Natural killer cell (primary cell): ENCODE results near the gene SMTNL2. TPM values are rescaled to one million over a fixed set of nuclear protein-coding genes. Genes with fewer than 3 reads are reported as not detected.

Source experiments
- ATAC-seq, 3 donors: fragments of 150-1000 bp in 2 of 3; fragments of 200-7000 bp in 1 of 3; cut with Tn5 transposase; 1 replicate in 1 of 3; 2 replicates in 2 of 3; pipeline ENCODE4 v1.10.0; 2021; ENCODE audit warnings: mild to moderate bottlenecking in 2 of 3, moderate library complexity in 2 of 3
- DNase-seq, 2 donors: peaks; one replicate each; pipeline versions ENCODE4 v3.0.0 to v3.0.0-alpha.2; 2013 to 2021; ENCODE audit warnings: mixed read lengths in 1 of 2
- H3K27ac ChIP-seq: one replicate; pipeline ENCODE4 v1.5.1; 2013; ENCODE audit warnings: mild to moderate bottlenecking, low read length
- H3K27me3 ChIP-seq: one replicate; pipeline ENCODE4 v1.6.1; 2013; ENCODE audit warnings: low read length; ENCODE audit not compliant: control insufficient read depth, insufficient read depth
- H3K36me3 ChIP-seq: one replicate; pipeline ENCODE4 v1.6.1; 2013; ENCODE audit warnings: low read length; ENCODE audit not compliant: control insufficient read depth, insufficient read depth
- H3K4me1 ChIP-seq: one replicate; pipeline ENCODE4 v1.6.1; 2013; ENCODE audit warnings: low read length; ENCODE audit not compliant: control insufficient read depth, insufficient read depth
- H3K4me3 ChIP-seq: one replicate; pipeline ENCODE4 v1.5.1; 2013; ENCODE audit warnings: low read length
- H3K9me3 ChIP-seq: one replicate; pipeline ENCODE4 v1.6.1; 2013; ENCODE audit warnings: low read length; ENCODE audit not compliant: control insufficient read depth, insufficient read depth
- H3K27ac Mint-ChIP-seq, 2 donors: one replicate each; pipeline ENCODE4 v1.8.0; 2022; ENCODE audit warnings: mild to moderate bottlenecking in 2 of 2, mixed read lengths in 2 of 2, moderate library complexity in 1 of 2
- H3K27me3 Mint-ChIP-seq, 2 donors: one replicate each; pipeline ENCODE4 v1.8.0; 2022; ENCODE audit warnings: low read depth in 2 of 2, mixed read lengths in 2 of 2
- H3K36me3 Mint-ChIP-seq: one replicate; pipeline ENCODE4 v1.8.0; 2022; ENCODE audit warnings: mixed read lengths
- H3K4me1 Mint-ChIP-seq, 2 donors: one replicate each; pipeline ENCODE4 v1.8.0; 2022; ENCODE audit warnings: mixed read lengths in 2 of 2
- H3K4me3 Mint-ChIP-seq: one replicate; pipeline ENCODE4 v1.8.0; 2022; ENCODE audit warnings: mild to moderate bottlenecking, moderate library complexity, mixed read lengths
- H3K9me3 Mint-ChIP-seq, 2 donors: one replicate each; pipeline ENCODE4 v1.8.0; 2022; ENCODE audit warnings: mixed read lengths in 2 of 2
- WGBS: methylation state at CpG from one replicate; pipeline ENCODE4 v1.1.7; 2013; ENCODE audit warnings: missing lambda C conversion rate; ENCODE audit not compliant: insufficient coverage; 5-methylcytosine and 5-hydroxymethylcytosine counted together
- intact Hi-C: fragments of 100-400 bp; cut with micrococcal nuclease; formaldehyde crosslinking; loops from one replicate; pipeline ENCODE4 v1.14.2; 2022
- total RNA-seq, 4 donors: library from RNA; stranded (reverse); fragments of 120-200 nt in 1 of 4; gene quantifications; one replicate each; pipeline versions ENCODE4 v1.2.3 to v1.2.4, GENCODE V29; 2013 to 2022
- TF ChIP-seq, protein P1 (sequence below): fragments of 200-600 bp; IDR thresholded peaks from one replicate; pipeline ENCODE4 v1.8.0; 2022; ENCODE audit warnings: antibody characterized with exemption

SMTNL2 gene
- total RNA-seq, 3 donors from 2014 or later (not counting 1 experiment from before 2014, with no cell fraction given) = not detected

DNA sequence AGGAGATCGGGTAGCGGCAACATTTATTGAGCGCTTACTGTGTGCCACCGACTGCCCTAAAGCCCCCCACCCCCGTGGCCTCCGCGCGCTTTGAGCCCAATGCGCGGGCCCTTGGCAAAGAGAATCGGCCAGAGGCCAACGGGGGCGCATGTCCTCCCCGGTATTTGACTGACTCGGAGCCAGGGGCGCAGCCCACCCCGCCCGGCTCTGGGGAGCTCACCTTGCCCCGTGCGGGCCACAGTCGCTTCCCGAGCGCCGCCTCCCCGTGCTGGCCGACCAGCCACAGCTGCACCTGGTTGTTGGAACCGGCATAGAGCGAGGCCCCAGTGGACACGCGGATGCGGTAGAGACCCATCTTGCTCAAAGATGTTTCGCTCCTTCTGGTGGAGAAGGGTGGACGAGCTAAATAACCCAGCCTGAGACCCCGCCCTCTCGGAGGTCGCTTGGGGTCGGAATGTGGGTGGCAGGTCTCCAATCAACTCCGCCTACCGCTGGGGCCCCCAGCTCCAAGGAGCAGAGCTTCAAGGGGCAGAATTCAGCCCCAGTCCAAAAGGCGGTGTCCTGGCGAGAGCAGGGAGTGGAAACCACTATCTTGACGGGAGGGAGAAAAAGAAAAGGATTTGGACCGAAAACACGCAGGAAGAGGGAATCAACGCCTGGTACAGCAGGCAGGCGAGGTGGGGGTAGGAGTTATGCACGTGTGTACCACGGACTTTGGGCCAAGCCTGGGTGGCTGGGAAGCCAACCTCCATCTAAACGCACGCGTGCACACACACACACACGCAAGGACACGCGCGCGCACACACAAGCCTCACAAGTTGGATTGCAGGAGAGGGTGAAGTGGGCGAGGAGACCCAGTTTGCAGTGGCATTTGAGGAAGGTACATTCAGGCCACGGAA lies 57.2 kb downstream of the SMTNL2 start, which contains the start of gene ALOX15:
Gene ALOX15, minus strand, starts transcription at position 382 of the 899 bp plus-strand sequence. Its CDS starts 27 bp downstream, at position 355.
- Mint-ChIP-seq H3K27ac (no peak within 1 kb of the TSS), H3K9me3 (no peaks in the 10 kb centered on the region), H3K36me3 (no peaks in the 10 kb centered on the region), H3K4me3 (no peak within 1 kb of the TSS), H3K4me1 (peaks cover 0 to 11% of the 10 kb centered on the region in 2 donors), H3K27me3 (peaks cover 48 to 71% of the 10 kb centered on the region in 2 donors)
- no peak within 1 kb of the TSS for H3K4me3 ChIP-seq
- intact Hi-C loops = no loop called here
- no peak for DNase-seq
- TF ChIP-seq, protein P1, sequence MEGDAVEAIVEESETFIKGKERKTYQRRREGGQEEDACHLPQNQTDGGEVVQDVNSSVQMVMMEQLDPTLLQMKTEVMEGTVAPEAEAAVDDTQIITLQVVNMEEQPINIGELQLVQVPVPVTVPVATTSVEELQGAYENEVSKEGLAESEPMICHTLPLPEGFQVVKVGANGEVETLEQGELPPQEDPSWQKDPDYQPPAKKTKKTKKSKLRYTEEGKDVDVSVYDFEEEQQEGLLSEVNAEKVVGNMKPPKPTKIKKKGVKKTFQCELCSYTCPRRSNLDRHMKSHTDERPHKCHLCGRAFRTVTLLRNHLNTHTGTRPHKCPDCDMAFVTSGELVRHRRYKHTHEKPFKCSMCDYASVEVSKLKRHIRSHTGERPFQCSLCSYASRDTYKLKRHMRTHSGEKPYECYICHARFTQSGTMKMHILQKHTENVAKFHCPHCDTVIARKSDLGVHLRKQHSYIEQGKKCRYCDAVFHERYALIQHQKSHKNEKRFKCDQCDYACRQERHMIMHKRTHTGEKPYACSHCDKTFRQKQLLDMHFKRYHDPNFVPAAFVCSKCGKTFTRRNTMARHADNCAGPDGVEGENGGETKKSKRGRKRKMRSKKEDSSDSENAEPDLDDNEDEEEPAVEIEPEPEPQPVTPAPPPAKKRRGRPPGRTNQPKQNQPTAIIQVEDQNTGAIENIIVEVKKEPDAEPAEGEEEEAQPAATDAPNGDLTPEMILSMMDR = no peak
- no peaks in the 10 kb centered on the region for H3K9me3 ChIP-seq
- no peaks in the 10 kb centered on the region for H3K36me3 ChIP-seq
- ATAC-seq = no peak
- H3K27me3 ChIP-seq = peaks cover 20% of the 10 kb centered on the region
- H3K4me1 ChIP-seq = peaks cover 16% of the 10 kb centered on the region
- H3K27ac ChIP-seq = no peak within 1 kb of the TSS
- 11% methylated on average over 57 of the region's 58 CpGs for WGBS

DNA sequence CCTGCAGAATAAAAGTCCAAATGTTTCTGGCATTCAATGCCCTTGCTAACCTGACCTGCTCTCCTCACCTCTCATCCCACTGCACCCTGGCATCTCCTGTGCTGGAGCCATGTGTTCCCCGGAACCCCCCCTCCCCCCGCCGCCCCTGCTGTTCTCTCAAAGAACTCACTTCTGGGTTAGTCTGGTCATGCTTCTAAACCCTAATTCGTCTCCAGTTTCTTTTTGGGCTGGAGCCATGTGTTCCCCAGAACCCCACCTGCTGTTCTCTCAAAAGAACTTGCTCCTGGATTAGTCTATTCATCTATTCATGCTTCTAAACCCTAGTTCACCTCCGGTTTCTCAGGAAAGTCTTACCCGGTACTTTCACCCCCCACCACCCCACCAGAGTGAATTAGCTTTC lies 58.0 kb downstream of the SMTNL2 start:
- DNase-seq = no peak
- peaks cover 0 to 8% of the 10 kb centered on the region in 2 donors for H3K4me1 Mint-ChIP-seq
- H3K27me3 Mint-ChIP-seq = peaks cover 45 to 69% of the 10 kb centered on the region in 2 donors
- Histone ChIP-seq H3K4me1 (peaks cover 8% of the 10 kb centered on the region), H3K27ac (no peak overlapping the region), H3K9me3 (no peaks in the 10 kb centered on the region), H3K4me3 (no peak overlapping the region), H3K36me3 (no peaks in the 10 kb centered on the region), H3K27me3 (peaks cover 20% of the 10 kb centered on the region)
- H3K36me3 Mint-ChIP-seq = no peaks in the 10 kb centered on the region
- WGBS = 15% methylated on average over 6 of the region's 6 CpGs
- no peak overlapping the region for H3K27ac Mint-ChIP-seq
- H3K9me3 Mint-ChIP-seq = no peaks in the 10 kb centered on the region
- ATAC-seq = no peak
- intact Hi-C loops = no loop called here
- TF ChIP-seq, protein P1 = no peak
- H3K4me3 Mint-ChIP-seq = no peak overlapping the region

DNA sequence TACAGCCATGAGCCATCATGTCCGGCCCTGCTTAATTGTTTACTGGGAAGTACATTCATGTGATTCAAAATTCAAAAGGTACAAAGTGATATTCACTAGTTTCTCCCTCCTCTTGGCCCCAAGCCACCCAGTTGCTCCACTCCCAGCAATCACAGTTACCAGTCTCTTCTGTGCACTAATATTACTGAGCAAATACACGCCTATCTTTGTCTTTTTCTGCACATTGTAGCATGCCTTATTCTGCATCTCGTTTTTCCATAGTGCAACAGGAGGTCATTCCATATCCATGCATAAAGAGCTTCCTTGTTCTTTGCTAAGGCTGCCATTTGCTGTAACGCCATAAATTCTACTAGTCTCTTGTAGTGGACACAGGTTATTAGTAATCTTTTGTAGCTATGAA lies 59.3 kb downstream of the SMTNL2 start:
- peaks cover 0 to 8% of the 10 kb centered on the region in 2 donors for H3K4me1 Mint-ChIP-seq
- ATAC-seq = no peak
- intact Hi-C loops = no loop called here
- peaks cover 42 to 55% of the 10 kb centered on the region in 2 donors for H3K27me3 Mint-ChIP-seq
- Histone ChIP-seq H3K4me1 (peaks cover 7% of the 10 kb centered on the region), H3K36me3 (no peaks in the 10 kb centered on the region), H3K9me3 (no peaks in the 10 kb centered on the region), H3K27me3 (peaks cover 18% of the 10 kb centered on the region), H3K27ac (no peak overlapping the region), H3K4me3 (no peak overlapping the region)
- no peaks in the 10 kb centered on the region for H3K36me3 Mint-ChIP-seq
- no peak overlapping the region for H3K4me3 Mint-ChIP-seq
- no peak for DNase-seq
- no peaks in the 10 kb centered on the region for H3K9me3 Mint-ChIP-seq
- 89% methylated on average over 4 of the region's 4 CpGs for WGBS
- TF ChIP-seq, protein P1 = no peak
- H3K27ac Mint-ChIP-seq = no peak overlapping the region
